ENCODE results near the gene TMEM109. TPM values are rescaled to one million over a fixed set of nuclear protein-coding genes. Genes with fewer than 3 reads are reported as not detected.

TMEM109 gene
- total RNA-seq, 1 donor from 2014 or later: 64.5 TPM

DNA sequence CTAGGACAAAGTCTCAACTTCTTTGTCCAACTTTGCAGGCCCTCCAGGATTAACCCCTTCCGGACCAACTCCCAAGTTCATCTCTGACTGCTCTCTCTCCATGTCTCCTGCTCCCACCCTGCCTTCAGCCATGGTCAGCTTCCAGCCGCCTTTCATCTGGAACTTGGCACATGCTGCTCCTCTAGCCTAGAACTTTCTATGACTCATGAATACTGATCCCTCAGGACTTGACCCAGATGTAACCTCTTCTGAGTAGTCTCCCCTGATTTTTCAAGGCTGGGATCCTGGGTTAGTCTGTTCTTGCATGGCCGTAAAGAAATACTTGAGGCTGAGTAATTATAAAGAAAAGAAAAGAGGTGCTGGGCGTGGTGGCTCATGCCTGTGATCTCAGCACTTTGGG, 43.2 kb downstream of the TMEM109 start:
- DNase-seq (ENCODE audit: low read depth): no peak
- Histone ChIP-seq H3K27me3 (ENCODE audit: control insufficient read depth, insufficient read depth, low read length) (peaks cover 3% of the 10 kb centered on the region), H3K36me3 (ENCODE audit: control insufficient read depth, insufficient read depth, low read length) (no peaks in the 10 kb centered on the region), H3K4me3 (ENCODE audit: low read depth, low read length) (no peak overlapping the region)
- no peak for TF ChIP-seq CTCF (IDR thresholded peaks at IDR 0.05; ENCODE audit: insufficient read depth, low read length, poor library complexity, severe bottlenecking)

DNA sequence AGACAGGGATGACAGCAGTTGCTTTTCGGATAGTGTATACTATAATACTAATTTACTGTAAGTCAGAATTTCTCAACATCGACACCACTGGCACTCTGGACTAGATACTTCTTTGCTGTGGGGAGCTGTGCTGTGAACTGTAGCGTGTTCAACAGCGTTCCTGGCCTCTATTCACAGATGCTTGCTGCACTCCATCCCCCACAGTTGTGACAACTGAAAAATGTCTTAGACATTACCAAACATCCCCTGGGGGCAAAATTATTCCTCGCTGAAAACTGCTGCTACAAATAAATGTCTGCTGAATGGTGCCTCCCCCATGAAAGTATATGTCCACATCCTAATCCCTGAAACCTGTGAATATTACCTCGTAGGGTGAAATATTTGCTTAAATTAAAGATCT, 45.5 kb downstream of the TMEM109 start:
- H3K27me3 ChIP-seq (ENCODE audit: control insufficient read depth, insufficient read depth, low read length): no peaks in the 10 kb centered on the region
- no peaks in the 10 kb centered on the region for H3K36me3 ChIP-seq (ENCODE audit: control insufficient read depth, insufficient read depth, low read length)
- DNase-seq (ENCODE audit: low read depth): no peak
- no peak overlapping the region for H3K4me3 ChIP-seq (ENCODE audit: low read depth, low read length)
- TF ChIP-seq CTCF (IDR thresholded peaks at IDR 0.05; ENCODE audit: insufficient read depth, low read length, poor library complexity, severe bottlenecking): no peak

DNA sequence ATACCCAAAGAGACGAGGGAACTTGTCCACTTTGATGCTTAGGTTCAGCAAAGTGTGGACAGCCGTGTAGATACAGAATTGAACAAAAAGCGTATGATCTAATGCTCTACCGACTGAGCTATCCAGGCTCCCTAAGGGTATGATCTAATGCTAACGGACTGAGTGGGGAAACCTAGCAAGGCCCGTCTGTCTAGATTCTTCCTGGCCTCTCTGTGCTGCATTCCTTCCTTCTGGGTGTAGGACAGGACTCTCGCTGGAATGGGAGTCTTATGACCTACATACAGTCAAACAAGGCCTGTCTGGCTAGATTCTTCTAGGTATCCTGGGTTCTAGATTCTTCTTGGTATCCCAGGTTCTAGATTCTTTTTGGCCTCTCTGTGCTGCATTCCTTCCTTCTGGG, 46.4 kb downstream of the TMEM109 start:
- H3K4me3 ChIP-seq (ENCODE audit: low read depth, low read length): no peak overlapping the region
- DNase-seq (ENCODE audit: low read depth): no peak
- no peaks in the 10 kb centered on the region for H3K27me3 ChIP-seq (ENCODE audit: control insufficient read depth, insufficient read depth, low read length)
- TF ChIP-seq CTCF (IDR thresholded peaks at IDR 0.05; ENCODE audit: insufficient read depth, low read length, poor library complexity, severe bottlenecking): no peak
- H3K36me3 ChIP-seq (ENCODE audit: control insufficient read depth, insufficient read depth, low read length): no peaks in the 10 kb centered on the region

DNA sequence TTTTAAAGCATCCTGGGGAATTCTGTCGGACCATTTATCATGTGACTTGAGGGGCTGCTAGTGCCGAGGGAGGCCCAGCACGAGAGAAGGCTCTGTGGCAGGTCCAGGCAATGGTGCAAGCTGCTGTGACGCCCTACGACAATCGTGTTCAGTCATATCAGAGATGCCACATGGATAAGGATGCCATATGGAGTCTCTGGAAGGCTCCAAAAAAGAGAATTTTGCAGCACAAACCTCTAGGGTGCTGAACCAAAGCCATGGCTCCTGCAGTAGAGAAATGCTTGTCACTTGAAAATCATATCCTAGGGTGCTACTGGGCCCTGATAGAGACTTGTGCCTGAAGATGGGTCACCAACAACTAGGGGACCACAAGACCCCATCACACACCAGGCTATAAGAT, 50.8 kb downstream of the TMEM109 start:
- H3K27me3 ChIP-seq (ENCODE audit: control insufficient read depth, insufficient read depth, low read length): no peaks in the 10 kb centered on the region
- no peaks in the 10 kb centered on the region for H3K36me3 ChIP-seq (ENCODE audit: control insufficient read depth, insufficient read depth, low read length)
- H3K4me3 ChIP-seq (ENCODE audit: low read depth, low read length): no peak overlapping the region
- no peak for TF ChIP-seq CTCF (IDR thresholded peaks at IDR 0.05; ENCODE audit: insufficient read depth, low read length, poor library complexity, severe bottlenecking)
- DNase-seq (ENCODE audit: low read depth): no peak

- TF ChIP-seq CTCF (IDR thresholded peaks at IDR 0.05; ENCODE audit: insufficient read depth, low read length, poor library complexity, severe bottlenecking): no peak
- Histone ChIP-seq H3K36me3 (ENCODE audit: control insufficient read depth, insufficient read depth, low read length) (no peaks in the 10 kb centered on the region), H3K4me3 (ENCODE audit: low read depth, low read length) (no peak overlapping the region), H3K27me3 (ENCODE audit: control insufficient read depth, insufficient read depth, low read length) (no peaks in the 10 kb centered on the region)
- DNase-seq (ENCODE audit: low read depth): no peak
These were observed 52.9 kb downstream of the TMEM109 start for GRCh38 chr11:60966890-60967289.

DNA sequence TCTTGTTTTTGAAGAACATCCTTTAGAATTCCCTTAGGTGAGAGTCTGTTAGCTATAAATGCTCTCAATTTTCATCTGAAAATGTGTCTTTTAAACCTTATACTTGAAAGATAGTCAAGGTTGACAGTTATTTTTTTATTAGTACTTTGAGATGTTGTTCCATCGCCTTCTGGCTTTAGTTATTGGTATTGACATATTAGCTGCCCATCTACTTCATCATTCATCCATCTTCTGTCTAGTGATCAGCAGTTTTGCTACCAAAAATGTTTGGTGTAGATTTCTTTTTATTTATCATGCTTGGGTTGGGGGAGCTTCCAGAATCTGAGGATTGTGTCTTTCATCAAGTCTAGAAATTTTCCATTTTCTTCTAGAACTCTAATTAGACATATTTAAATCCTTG, 54.3 kb downstream of the TMEM109 start:
- no peaks in the 10 kb centered on the region for H3K27me3 ChIP-seq (ENCODE audit: control insufficient read depth, insufficient read depth, low read length)
- no peak for TF ChIP-seq CTCF (IDR thresholded peaks at IDR 0.05; ENCODE audit: insufficient read depth, low read length, poor library complexity, severe bottlenecking)
- no peak for DNase-seq (ENCODE audit: low read depth)
- H3K36me3 ChIP-seq (ENCODE audit: control insufficient read depth, insufficient read depth, low read length): no peaks in the 10 kb centered on the region
- H3K4me3 ChIP-seq (ENCODE audit: low read depth, low read length): no peak overlapping the region
